ENCODE results near the gene EEA1. TPM values are rescaled to one million over a fixed set of nuclear protein-coding genes. Genes with fewer than 3 reads are reported as not detected.

Gene EEA1
- total RNA-seq, 2 experiments from 2014 or later: 3.0 to 11.9 TPM

DNA sequence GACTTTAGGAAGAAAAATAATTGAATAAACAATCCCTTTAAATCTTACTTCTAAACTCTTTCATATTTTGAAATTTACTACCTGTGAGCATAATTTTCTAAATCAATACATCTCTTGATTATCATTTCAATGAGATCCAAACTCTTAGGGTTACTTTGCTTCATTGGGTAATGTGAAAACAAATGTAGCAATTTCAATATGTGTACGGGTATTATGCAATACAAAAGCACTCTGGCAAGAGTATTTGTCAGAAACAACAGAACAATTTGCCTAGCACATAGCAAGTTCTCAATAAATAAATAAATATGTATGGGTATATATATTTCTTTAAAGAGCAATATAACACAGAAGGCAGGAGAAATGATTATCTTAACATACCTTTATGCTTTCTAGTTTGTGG lies 149.2 kb downstream of the EEA1 start:
- no peaks in the 10 kb centered on the region for H3K4me1 ChIP-seq (ENCODE audit: insufficient read depth, low read length, poor library complexity, severe bottlenecking)
- intact Hi-C loops (cut with micrococcal nuclease; ENCODE audit: unreplicated experiment): no loop called here
- H3K79me2 ChIP-seq (ENCODE audit: insufficient read depth, low read depth, low read length): no peaks in the 10 kb centered on the region
- no peaks in the 10 kb centered on the region for H3K9me3 ChIP-seq (ENCODE audit: low read length)
- no peak for DNase-seq (ENCODE audit: low spot score)
- ChIA-PET CTCF (ENCODE audit: unreplicated experiment) (no interaction called here), POLR2A (no interaction called here)
- no peak overlapping the region for H2AFZ ChIP-seq (ENCODE audit: low read length)
- BruUV-seq (replicated peaks): no TSS peak
- H3K4me2 ChIP-seq (ENCODE audit: low read length): no peak overlapping the region
- no peak for TF ChIP-seq EZH2phosphoT487 (IDR thresholded peaks at IDR 0.05; ENCODE audit: borderline replicate concordance, low read depth, low read length)
- TF ChIP-seq, protein P1, sequence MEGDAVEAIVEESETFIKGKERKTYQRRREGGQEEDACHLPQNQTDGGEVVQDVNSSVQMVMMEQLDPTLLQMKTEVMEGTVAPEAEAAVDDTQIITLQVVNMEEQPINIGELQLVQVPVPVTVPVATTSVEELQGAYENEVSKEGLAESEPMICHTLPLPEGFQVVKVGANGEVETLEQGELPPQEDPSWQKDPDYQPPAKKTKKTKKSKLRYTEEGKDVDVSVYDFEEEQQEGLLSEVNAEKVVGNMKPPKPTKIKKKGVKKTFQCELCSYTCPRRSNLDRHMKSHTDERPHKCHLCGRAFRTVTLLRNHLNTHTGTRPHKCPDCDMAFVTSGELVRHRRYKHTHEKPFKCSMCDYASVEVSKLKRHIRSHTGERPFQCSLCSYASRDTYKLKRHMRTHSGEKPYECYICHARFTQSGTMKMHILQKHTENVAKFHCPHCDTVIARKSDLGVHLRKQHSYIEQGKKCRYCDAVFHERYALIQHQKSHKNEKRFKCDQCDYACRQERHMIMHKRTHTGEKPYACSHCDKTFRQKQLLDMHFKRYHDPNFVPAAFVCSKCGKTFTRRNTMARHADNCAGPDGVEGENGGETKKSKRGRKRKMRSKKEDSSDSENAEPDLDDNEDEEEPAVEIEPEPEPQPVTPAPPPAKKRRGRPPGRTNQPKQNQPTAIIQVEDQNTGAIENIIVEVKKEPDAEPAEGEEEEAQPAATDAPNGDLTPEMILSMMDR (conservative IDR thresholded peaks at IDR 0.05; ENCODE audit: low read length): no peak
- H3K36me3 ChIP-seq (ENCODE audit: insufficient read depth, low read length): peaks cover 39% of the 10 kb centered on the region; the same call in 1 of the 2 replicates
- no peaks in the 10 kb centered on the region for H3K9me2 ChIP-seq (ENCODE audit: insufficient read depth, low read length)
- no peak overlapping the region for H3K27ac ChIP-seq (ENCODE audit: low read depth, low read length, poor library complexity, severe bottlenecking)
- no peak overlapping the region for H3K4me3 ChIP-seq (ENCODE audit: low read depth, low read length, poor library complexity, severe bottlenecking)
- H4K20me1 ChIP-seq (ENCODE audit: insufficient read depth, low read length): no peaks in the 10 kb centered on the region

DNA sequence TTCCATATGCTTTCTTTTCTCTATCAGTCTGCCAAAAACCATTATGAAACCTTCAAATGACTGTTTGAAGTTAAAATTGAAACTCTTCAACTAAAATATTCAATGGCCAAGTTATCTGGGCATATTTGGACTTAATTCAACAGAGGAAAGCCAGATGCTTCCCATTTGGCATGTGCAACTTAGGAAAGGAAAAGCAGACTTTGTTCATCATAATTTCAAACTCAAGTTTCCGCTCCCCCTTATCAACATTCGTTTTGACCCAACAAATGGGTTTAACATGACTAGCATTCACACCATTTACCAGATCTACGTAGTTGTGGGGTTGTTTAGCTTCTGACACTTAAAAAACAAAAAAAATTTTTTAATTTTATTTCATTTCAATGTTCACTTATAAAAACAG lies 150.6 kb downstream of the EEA1 start:
- no peak overlapping the region for H3K4me2 ChIP-seq (ENCODE audit: low read length)
- no peaks in the 10 kb centered on the region for H3K79me2 ChIP-seq (ENCODE audit: insufficient read depth, low read depth, low read length)
- CTCF ChIA-PET (ENCODE audit: unreplicated experiment): no interaction called here
- no peak for DNase-seq (ENCODE audit: low spot score)
- H3K9me2 ChIP-seq (ENCODE audit: insufficient read depth, low read length): no peaks in the 10 kb centered on the region
- BruUV-seq (replicated peaks): no TSS peak
- H3K4me1 ChIP-seq (ENCODE audit: insufficient read depth, low read length, poor library complexity, severe bottlenecking): no peaks in the 10 kb centered on the region
- no peaks in the 10 kb centered on the region for H4K20me1 ChIP-seq (ENCODE audit: insufficient read depth, low read length)
- no peak overlapping the region for H3K27ac ChIP-seq (ENCODE audit: low read depth, low read length, poor library complexity, severe bottlenecking)
- H2AFZ ChIP-seq (ENCODE audit: low read length): no peak overlapping the region
- peaks cover 39% of the 10 kb centered on the region; the same call in 1 of the 2 replicates for H3K36me3 ChIP-seq (ENCODE audit: insufficient read depth, low read length)
- POLR2A ChIA-PET: interaction anchor here (0.7 to 2.6 kb wide), 7 partner anchors 10 to 648 kb away, joined by 3 to 11 read pairs (median 5); no protein-coding TSS in a partner anchor
- H3K4me3 ChIP-seq (ENCODE audit: low read depth, low read length, poor library complexity, severe bottlenecking): no peak overlapping the region
- intact Hi-C loops (cut with micrococcal nuclease; ENCODE audit: unreplicated experiment): no loop called here
- H3K9me3 ChIP-seq (ENCODE audit: low read length): no peaks in the 10 kb centered on the region
- TF ChIP-seq, protein P1 (conservative IDR thresholded peaks at IDR 0.05; ENCODE audit: low read length): no peak
- no peak for TF ChIP-seq EZH2phosphoT487 (IDR thresholded peaks at IDR 0.05; ENCODE audit: borderline replicate concordance, low read depth, low read length)

DNA sequence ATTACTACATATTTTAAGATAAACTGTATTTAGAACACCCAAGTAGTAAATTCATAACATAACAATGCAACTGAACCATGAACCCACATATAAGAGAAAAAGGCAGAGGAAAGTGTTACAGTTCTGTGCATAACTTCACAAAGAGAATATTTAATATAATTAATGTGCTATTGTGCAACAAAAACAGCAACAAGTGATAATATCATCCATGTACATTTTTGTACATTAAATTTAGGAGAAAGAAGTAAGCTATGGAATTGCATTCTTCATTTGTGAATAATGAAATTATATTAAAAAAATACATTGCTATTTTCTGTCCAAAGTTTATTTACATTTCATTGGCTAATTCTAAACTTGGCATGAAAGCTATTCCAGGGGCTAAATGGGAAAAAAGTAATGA lies 153.7 kb downstream of the EEA1 start:
- no peaks in the 10 kb centered on the region for H3K4me1 ChIP-seq (ENCODE audit: insufficient read depth, low read length, poor library complexity, severe bottlenecking)
- H3K9me3 ChIP-seq (ENCODE audit: low read length): no peaks in the 10 kb centered on the region
- H2AFZ ChIP-seq (ENCODE audit: low read length): no peak overlapping the region
- intact Hi-C loops (cut with micrococcal nuclease; ENCODE audit: unreplicated experiment): no loop called here
- no peaks in the 10 kb centered on the region for H3K79me2 ChIP-seq (ENCODE audit: insufficient read depth, low read depth, low read length)
- H3K4me2 ChIP-seq (ENCODE audit: low read length): no peak overlapping the region
- no TSS peak for BruUV-seq (replicated peaks)
- no peaks in the 10 kb centered on the region for H4K20me1 ChIP-seq (ENCODE audit: insufficient read depth, low read length)
- H3K4me3 ChIP-seq (ENCODE audit: low read depth, low read length, poor library complexity, severe bottlenecking): no peak overlapping the region
- no peak for DNase-seq (ENCODE audit: low spot score)
- ChIA-PET CTCF (ENCODE audit: unreplicated experiment) (no interaction called here), POLR2A (interaction anchor here (0.7 to 0.8 kb wide), 2 partner anchors 88 to 208 kb away, joined by 3 read pairs; no protein-coding TSS in a partner anchor)
- H3K27ac ChIP-seq (ENCODE audit: low read depth, low read length, poor library complexity, severe bottlenecking): no peak overlapping the region
- TF ChIP-seq, protein P1 (conservative IDR thresholded peaks at IDR 0.05; ENCODE audit: low read length): no peak
- no peak for TF ChIP-seq EZH2phosphoT487 (IDR thresholded peaks at IDR 0.05; ENCODE audit: borderline replicate concordance, low read depth, low read length)
- H3K36me3 ChIP-seq (ENCODE audit: insufficient read depth, low read length): peaks cover 32% of the 10 kb centered on the region; the same call in 1 of the 2 replicates
- H3K9me2 ChIP-seq (ENCODE audit: insufficient read depth, low read length): no peaks in the 10 kb centered on the region
